Measurements from ENCODE around the gene GNA12.

GNA12 gene

DNA sequence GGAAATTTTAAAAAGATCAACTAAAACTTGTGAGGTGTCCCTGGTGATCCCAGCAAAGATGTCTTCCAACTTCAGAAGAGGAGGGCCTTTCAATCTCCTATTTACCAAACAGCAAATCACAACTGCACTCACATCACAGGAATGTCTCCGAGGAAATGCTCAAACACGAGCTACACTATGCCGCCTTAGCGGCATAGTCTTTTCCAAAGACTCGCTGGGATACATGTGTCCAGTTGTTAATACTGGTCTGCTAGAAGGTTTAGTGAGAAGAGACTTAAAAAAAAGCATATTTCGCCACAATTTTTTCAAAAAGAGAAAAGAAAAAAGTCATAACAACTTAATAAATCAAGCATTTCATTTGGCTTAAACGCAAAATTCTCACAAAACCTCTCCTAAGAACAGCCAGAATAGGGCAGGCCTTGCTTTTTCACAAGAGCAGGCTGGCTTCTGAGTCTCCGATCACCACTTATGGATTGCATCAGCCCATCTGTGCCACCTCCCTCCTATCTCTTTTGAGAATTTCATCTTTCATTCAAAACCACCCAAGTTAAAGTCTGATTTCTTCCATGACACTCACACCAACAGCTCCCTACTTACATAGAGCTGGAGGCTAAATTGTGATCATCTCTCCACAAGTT is 66.1 kb downstream of the GNA12 start:
- H3K27ac ChIP-seq (ENCODE audit: low read depth, low read length): no peak overlapping the region
- H3F3A ChIP-seq (ENCODE audit: insufficient read depth): no peaks in the 10 kb centered on the region
- no peaks in the 10 kb centered on the region for H3K36me3 ChIP-seq (ENCODE audit: low read length)
- no peaks in the 10 kb centered on the region for H4K20me1 ChIP-seq (ENCODE audit: low read depth, low read length)
- no peaks in the 10 kb centered on the region for H3K9me3 ChIP-seq (ENCODE audit: insufficient read depth, low read length)
- no peak overlapping the region for H3K4me2 ChIP-seq (ENCODE audit: low read depth, low read length, poor library complexity, severe bottlenecking)
- no peak overlapping the region for H3K4me3 ChIP-seq (ENCODE audit: insufficient read depth, low read length, poor library complexity, severe bottlenecking)
- no peaks in the 10 kb centered on the region for H3K27me3 ChIP-seq (ENCODE audit: low read length)
- H2AFZ ChIP-seq (ENCODE audit: low read depth, low read length, severe bottlenecking): no peak overlapping the region
- no peaks in the 10 kb centered on the region for H3K9me2 ChIP-seq (replicated peaks; ENCODE audit: insufficient read depth, low read length)
- no peak overlapping the region for H3K9ac ChIP-seq (ENCODE audit: low read length)
- no peaks in the 10 kb centered on the region for H3K79me2 ChIP-seq (ENCODE audit: insufficient read depth, low read length)
- no peak for TF ChIP-seq EZH2phosphoT487 (conservative IDR thresholded peaks at IDR 0.05; ENCODE audit: low read length)
- TF ChIP-seq, protein P1, sequence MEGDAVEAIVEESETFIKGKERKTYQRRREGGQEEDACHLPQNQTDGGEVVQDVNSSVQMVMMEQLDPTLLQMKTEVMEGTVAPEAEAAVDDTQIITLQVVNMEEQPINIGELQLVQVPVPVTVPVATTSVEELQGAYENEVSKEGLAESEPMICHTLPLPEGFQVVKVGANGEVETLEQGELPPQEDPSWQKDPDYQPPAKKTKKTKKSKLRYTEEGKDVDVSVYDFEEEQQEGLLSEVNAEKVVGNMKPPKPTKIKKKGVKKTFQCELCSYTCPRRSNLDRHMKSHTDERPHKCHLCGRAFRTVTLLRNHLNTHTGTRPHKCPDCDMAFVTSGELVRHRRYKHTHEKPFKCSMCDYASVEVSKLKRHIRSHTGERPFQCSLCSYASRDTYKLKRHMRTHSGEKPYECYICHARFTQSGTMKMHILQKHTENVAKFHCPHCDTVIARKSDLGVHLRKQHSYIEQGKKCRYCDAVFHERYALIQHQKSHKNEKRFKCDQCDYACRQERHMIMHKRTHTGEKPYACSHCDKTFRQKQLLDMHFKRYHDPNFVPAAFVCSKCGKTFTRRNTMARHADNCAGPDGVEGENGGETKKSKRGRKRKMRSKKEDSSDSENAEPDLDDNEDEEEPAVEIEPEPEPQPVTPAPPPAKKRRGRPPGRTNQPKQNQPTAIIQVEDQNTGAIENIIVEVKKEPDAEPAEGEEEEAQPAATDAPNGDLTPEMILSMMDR (IDR thresholded peaks at IDR 0.05; ENCODE audit: insufficient read depth, low read length, poor library complexity, severe bottlenecking): no peak

DNA sequence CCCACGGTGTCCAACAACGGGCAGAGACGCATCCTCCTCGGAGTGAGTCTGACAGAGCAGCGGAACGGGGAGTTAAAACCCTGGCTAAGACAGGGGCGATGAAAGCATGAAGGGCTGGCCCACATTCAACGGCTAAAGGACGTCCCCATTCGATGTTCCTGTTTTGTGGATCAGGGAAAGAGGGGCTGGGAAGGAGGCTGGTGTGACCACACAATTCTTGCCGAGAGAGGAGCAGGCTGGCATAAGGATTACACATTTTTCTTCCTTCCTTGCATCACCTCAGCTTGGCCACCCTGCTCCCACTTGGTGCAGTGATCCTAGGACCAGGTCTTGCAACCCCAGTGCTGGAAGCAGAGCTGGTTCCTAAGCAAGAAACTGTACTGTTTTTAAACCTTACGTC is 67.7 kb downstream of the GNA12 start:
- no peaks in the 10 kb centered on the region for H3K36me3 ChIP-seq (ENCODE audit: low read length)
- no peaks in the 10 kb centered on the region for H3F3A ChIP-seq (ENCODE audit: insufficient read depth)
- no peak overlapping the region for H3K4me3 ChIP-seq (ENCODE audit: insufficient read depth, low read length, poor library complexity, severe bottlenecking)
- H3K79me2 ChIP-seq (ENCODE audit: insufficient read depth, low read length): no peaks in the 10 kb centered on the region
- no peak overlapping the region for H3K4me2 ChIP-seq (ENCODE audit: low read depth, low read length, poor library complexity, severe bottlenecking)
- no peaks in the 10 kb centered on the region for H3K27me3 ChIP-seq (ENCODE audit: low read length)
- no peaks in the 10 kb centered on the region for H3K9me2 ChIP-seq (replicated peaks; ENCODE audit: insufficient read depth, low read length)
- no peaks in the 10 kb centered on the region for H4K20me1 ChIP-seq (ENCODE audit: low read depth, low read length)
- TF ChIP-seq, protein P1 (IDR thresholded peaks at IDR 0.05; ENCODE audit: insufficient read depth, low read length, poor library complexity, severe bottlenecking): no peak
- TF ChIP-seq EZH2phosphoT487 (conservative IDR thresholded peaks at IDR 0.05; ENCODE audit: low read length): no peak
- H3K9me3 ChIP-seq (ENCODE audit: insufficient read depth, low read length): no peaks in the 10 kb centered on the region
- H3K9ac ChIP-seq (ENCODE audit: low read length): no peak overlapping the region
- no peak overlapping the region for H3K27ac ChIP-seq (ENCODE audit: low read depth, low read length)
- H2AFZ ChIP-seq (ENCODE audit: low read depth, low read length, severe bottlenecking): no peak overlapping the region

DNA sequence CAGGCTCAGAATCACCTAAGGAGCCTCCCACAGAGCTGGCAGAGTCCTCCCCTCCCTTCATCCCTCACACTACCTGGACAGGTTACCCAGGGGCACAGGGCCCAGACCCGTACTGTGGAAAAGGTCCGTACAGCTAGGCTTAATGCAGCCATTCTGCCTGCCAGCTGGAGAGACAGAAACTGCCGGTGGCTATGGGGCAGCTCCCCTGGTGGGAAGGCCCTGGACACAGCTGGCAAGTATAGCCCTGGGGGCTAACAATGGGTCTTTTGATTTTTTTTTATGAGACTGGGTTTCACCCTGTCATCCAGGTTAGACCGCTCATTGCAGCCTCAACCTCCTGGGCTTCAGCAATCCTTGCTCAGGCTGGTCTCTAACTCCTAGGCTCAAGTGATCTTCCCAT is 68.3 kb downstream of the GNA12 start:
- H3F3A ChIP-seq (ENCODE audit: insufficient read depth): no peaks in the 10 kb centered on the region
- H3K27ac ChIP-seq (ENCODE audit: low read depth, low read length): no peak overlapping the region
- H3K9ac ChIP-seq (ENCODE audit: low read length): no peak overlapping the region

More for the DNA sequence above, 68.3 kb downstream of the GNA12 start:
- Histone ChIP-seq H3K4me2 (ENCODE audit: low read depth, low read length, poor library complexity, severe bottlenecking) (no peak overlapping the region), H3K9me2 (replicated peaks; ENCODE audit: insufficient read depth, low read length) (no peaks in the 10 kb centered on the region), H3K27me3 (ENCODE audit: low read length) (no peaks in the 10 kb centered on the region), H3K79me2 (ENCODE audit: insufficient read depth, low read length) (no peaks in the 10 kb centered on the region), H3K9me3 (ENCODE audit: insufficient read depth, low read length) (no peaks in the 10 kb centered on the region), H3K36me3 (ENCODE audit: low read length) (no peaks in the 10 kb centered on the region), H2AFZ (ENCODE audit: low read depth, low read length, severe bottlenecking) (no peak overlapping the region), H3K4me3 (ENCODE audit: insufficient read depth, low read length, poor library complexity, severe bottlenecking) (no peak overlapping the region), H4K20me1 (ENCODE audit: low read depth, low read length) (no peaks in the 10 kb centered on the region)
- TF ChIP-seq EZH2phosphoT487 (conservative IDR thresholded peaks at IDR 0.05; ENCODE audit: low read length): no peak
- TF ChIP-seq, protein P1 (IDR thresholded peaks at IDR 0.05; ENCODE audit: insufficient read depth, low read length, poor library complexity, severe bottlenecking): no peak

Measured in SU-DHL-6 (cell line).